ENCODE data around the gene ARHGEF39. TPM values are rescaled to one million over a fixed set of nuclear protein-coding genes. Genes with fewer than 3 reads are reported as not detected.
A peak's percentile ranks its signal among the peaks of the same experiment; 100 is the strongest.
"Not testable (repeated sequence)": the region's sequence is repeated elsewhere in the genome, so short reads cannot be mapped to it uniquely, and the experiment has no call there.

The ARHGEF39 gene
- total RNA-seq, 4 donors from 2014 or later, result 1.5 to 3.6 (median 2.4) TPM; not detected in 1

DNA sequence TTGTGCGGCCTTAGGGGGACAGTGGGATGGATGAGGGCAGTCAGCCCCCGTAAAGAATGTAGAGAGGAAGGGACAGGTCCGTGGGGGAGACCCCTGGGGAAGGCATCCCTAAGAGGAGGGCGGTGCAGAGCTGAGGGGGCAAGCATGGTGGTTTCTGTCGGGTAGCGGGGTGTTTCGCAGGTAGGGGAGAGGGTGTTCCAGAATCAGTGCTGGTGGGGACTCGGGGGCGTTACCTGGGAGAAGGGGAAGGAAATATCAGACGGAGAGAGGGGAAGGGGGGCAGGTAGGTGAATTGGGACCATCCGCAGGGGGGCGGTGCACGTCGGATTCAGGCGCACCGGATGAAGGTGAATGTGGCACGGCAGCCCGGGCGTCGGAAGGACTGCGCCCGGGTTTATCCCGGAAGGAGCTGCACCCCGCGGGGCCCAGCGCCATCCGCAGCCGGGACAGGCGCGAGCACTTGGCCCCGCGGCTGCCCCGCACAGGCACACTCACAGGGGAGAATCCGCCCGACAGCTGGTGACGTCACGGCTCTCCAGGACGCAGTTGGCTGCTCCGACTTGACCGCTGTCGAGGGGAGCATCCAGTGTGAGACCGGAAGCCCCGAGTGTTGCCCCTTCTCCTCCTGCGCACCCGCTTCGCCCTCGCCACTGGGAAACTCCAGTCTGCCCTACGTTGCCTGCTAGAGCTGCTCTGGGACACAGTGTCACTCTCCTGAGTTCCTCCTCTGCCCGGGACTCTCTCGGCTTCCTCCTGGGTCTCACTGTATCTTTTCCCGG, 48.1 kb downstream of the ARHGEF39 start:
- TF ChIP-seq, protein P1, sequence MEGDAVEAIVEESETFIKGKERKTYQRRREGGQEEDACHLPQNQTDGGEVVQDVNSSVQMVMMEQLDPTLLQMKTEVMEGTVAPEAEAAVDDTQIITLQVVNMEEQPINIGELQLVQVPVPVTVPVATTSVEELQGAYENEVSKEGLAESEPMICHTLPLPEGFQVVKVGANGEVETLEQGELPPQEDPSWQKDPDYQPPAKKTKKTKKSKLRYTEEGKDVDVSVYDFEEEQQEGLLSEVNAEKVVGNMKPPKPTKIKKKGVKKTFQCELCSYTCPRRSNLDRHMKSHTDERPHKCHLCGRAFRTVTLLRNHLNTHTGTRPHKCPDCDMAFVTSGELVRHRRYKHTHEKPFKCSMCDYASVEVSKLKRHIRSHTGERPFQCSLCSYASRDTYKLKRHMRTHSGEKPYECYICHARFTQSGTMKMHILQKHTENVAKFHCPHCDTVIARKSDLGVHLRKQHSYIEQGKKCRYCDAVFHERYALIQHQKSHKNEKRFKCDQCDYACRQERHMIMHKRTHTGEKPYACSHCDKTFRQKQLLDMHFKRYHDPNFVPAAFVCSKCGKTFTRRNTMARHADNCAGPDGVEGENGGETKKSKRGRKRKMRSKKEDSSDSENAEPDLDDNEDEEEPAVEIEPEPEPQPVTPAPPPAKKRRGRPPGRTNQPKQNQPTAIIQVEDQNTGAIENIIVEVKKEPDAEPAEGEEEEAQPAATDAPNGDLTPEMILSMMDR (IDR thresholded peaks at IDR 0.05), result no peak
- TF ChIP-seq POLR2A (IDR thresholded peaks at IDR 0.05), result no peak
- Histone ChIP-seq H3K27me3 (no peaks in the 10 kb centered on the region), H3K27ac (no peak overlapping the region), H3K4me3 (peak overlapping the region; percentile 27 to 34), H3K9me3 (no peaks in the 10 kb centered on the region), H3K4me1 (no peaks in the 10 kb centered on the region), H3K36me3 (no peaks in the 10 kb centered on the region)
- intact Hi-C loops (cut with DNase I; ENCODE audit: low total_unique reads), result no loop called here
- peak; percentile 64 to 68 for DNase-seq

DNA sequence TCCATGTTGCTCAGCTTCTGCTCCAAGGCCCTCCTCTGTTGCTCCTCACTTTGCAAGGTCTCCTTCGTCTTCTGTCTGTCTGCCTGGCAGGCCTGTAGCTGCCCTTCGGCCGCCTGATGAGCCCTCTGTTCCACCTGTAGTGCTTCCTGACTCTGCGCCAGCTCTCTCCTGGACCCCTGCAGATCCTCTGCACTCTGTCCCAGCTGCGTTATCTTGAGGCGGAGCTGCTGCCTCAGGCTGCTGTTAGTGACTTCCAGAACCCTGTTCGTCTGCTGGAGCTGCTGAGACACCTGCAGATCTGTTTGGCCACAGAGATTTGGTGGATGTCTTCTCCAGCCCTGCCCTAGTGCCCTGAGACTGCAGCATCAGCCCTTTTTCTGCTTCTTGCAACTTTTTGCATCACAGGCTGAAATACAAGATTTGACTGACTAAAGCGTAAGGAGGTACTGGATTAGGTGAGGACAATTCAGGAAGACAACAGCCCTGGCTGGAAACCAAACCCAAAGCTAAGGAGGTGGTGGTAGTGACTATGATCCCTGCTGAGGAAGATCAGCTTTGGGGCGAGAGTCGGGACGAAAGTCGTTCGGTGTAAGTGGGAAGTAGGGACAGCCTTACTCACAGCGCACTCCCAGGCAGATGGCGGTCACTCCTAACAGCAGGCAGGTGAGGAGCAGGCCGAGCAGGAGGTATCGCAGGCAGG, 48.9 kb downstream of the ARHGEF39 start:
- Histone ChIP-seq H3K9me3 (no peaks in the 10 kb centered on the region), H3K27ac (no peak overlapping the region), H3K4me3 (no peak overlapping the region), H3K36me3 (no peaks in the 10 kb centered on the region), H3K4me1 (no peaks in the 10 kb centered on the region), H3K27me3 (no peaks in the 10 kb centered on the region)
- TF ChIP-seq POLR2A (IDR thresholded peaks at IDR 0.05), result no peak
- TF ChIP-seq, protein P1 (IDR thresholded peaks at IDR 0.05), result no peak
- intact Hi-C loops (cut with DNase I; ENCODE audit: low total_unique reads), result no loop called here
- DNase-seq, result no peak

DNA sequence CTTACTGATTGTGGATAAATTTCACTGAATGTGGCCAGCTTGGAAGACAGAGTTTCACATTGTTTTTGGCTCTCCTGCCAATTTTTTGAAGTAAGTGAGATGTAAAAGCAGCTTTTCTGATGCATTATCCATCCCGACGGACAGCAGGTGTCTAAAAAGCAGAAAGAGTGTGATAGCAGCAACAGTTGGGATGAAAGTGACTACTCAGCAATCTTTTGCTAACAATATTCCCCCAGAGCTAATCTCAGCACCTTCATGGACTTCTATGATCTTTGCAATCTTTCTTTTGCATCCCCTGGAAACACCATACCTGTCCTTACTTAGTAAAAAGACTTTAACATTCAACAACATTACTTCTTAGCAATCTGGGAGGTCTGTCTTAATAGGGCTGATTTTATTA, 52.2 kb downstream of the ARHGEF39 start:
- TF ChIP-seq, protein P1 (IDR thresholded peaks at IDR 0.05), result no peak
- no peak for TF ChIP-seq POLR2A (IDR thresholded peaks at IDR 0.05)
- no peak for DNase-seq
- intact Hi-C loops (cut with DNase I; ENCODE audit: low total_unique reads), result no loop called here

DNA sequence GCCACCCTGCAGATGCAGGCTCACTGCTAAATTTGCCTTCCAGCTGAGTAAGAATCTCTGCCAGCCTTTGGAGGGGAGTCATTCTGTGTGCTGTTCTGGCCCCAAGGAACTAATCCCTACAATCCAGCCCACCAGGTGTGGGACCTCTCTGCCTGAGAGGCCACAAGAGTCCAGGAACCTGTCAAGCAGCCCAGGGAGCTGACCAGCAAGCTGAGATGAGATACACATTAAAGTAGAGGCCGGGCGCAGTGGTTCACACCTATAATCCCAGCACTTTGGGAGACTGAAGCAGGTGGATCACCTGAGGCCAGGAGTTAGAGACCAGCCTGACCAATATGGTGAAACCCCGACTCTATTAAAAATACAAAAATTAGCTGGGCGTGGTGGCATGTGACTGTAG, 52.9 kb downstream of the ARHGEF39 start:
- H3K9me3 ChIP-seq; H3K36me3 ChIP-seq; intact Hi-C loops (cut with DNase I; ENCODE audit: low total_unique reads); H3K4me1 ChIP-seq; H3K4me3 ChIP-seq; H3K27me3 ChIP-seq; H3K27ac ChIP-seq; DNase-seq: not testable (repeated sequence)

More for the DNA sequence above, 52.2 kb downstream of the ARHGEF39 start:
- no peaks in the 10 kb centered on the region for H3K9me3 ChIP-seq
- no peaks in the 10 kb centered on the region for H3K27me3 ChIP-seq
- no peaks in the 10 kb centered on the region for H3K4me1 ChIP-seq
- no peak overlapping the region for H3K27ac ChIP-seq
- H3K36me3 ChIP-seq, result no peaks in the 10 kb centered on the region
- H3K4me3 ChIP-seq, result no peak overlapping the region

DNA sequence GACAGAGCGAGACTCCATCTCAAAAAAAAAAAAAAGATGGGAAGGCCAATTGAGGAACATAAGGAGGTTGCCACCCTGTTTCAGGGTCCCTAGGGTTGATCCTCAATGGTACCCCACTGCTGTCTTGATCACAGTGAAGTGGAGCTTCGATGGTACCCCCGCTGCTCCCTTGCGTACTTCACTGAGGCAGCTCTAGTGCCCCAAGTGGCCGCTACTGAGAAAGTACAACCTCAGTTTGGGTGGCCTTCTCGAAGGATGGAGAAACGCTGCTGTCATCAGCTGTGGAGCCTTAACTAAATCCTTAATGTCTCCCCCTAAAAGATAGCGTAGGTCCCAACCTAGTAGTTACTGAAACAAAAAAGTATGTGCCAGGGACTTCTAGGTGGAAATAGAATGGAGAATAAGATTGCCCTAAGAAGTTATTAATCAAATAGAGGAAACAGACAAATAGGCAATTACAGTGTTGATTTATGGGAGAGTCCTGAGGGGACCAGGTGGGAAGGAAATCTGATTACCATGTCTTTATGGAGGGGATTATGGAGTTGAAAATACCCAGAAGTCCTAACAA, 53.7 kb downstream of the ARHGEF39 start:
- peak in 1 of 2 donors; percentile 50 for DNase-seq
- H3K9me3 ChIP-seq, result no peaks in the 10 kb centered on the region
- intact Hi-C loops (cut with DNase I; ENCODE audit: low total_unique reads), result no loop called here
- H3K4me3 ChIP-seq, result no peak overlapping the region
- H3K27ac ChIP-seq, result no peak overlapping the region
- no peak for TF ChIP-seq POLR2A (IDR thresholded peaks at IDR 0.05)
- TF ChIP-seq, protein P1 (IDR thresholded peaks at IDR 0.05), result peak; percentile 31 to 65 (median 46)
- no peaks in the 10 kb centered on the region for H3K4me1 ChIP-seq
- no peaks in the 10 kb centered on the region for H3K36me3 ChIP-seq
- H3K27me3 ChIP-seq, result no peaks in the 10 kb centered on the region
